BE2C (cell line): ENCODE measurements around the gene TM4SF18.

Experiments
- DNase-seq: peaks from one replicate; pipeline ENCODE4 v3.0.0-alpha.2; 2020
- H3K27me3 ChIP-seq: fragments of 250-450 bp; sonication (Bioruptor Pico); 2 replicates; pipeline ENCODE4 v1.5.1; 2020; ENCODE audit warnings: mild to moderate bottlenecking
- H3K36me3 ChIP-seq: fragments of 250-450 bp; sonication (Bioruptor Pico); 2 replicates; pipeline ENCODE4 v1.5.1; 2020; ENCODE audit warnings: mild to moderate bottlenecking
- H3K4me1 ChIP-seq: fragments of 250-450 bp; sonication (Bioruptor Pico); 2 replicates; pipeline ENCODE4 v1.5.1; 2020
- H3K4me3 ChIP-seq: 2 replicates; pipeline ENCODE4 v1.5.1; 2011; ENCODE audit warnings: low read depth, low read length
- H3K9me3 ChIP-seq: fragments of 250-450 bp; sonication (Bioruptor Pico); 2 replicates; pipeline ENCODE4 v1.5.1; 2020
- CTCF ChIP-seq: IDR thresholded peaks from 2 replicates; pipeline ENCODE4 v1.5.1; 2012; ENCODE audit warnings: mild to moderate bottlenecking, low read depth, low read length

The TM4SF18 gene

GRCh38 chr3:149284034-149284433 is 49.4 kb downstream of the TM4SF18 start:
- no peak for TF ChIP-seq CTCF
- Histone ChIP-seq H3K36me3 (no peaks in the 10 kb centered on the region), H3K9me3 (no peaks in the 10 kb centered on the region), H3K4me3 (no peak overlapping the region), H3K27me3 (no peaks in the 10 kb centered on the region), H3K4me1 (no peaks in the 10 kb centered on the region)
- no peak for DNase-seq

GRCh38 chr3:149283401-149283800 is 50.0 kb downstream of the TM4SF18 start:
- Histone ChIP-seq H3K4me3 (no peak overlapping the region), H3K9me3 (no peaks in the 10 kb centered on the region), H3K36me3 (no peaks in the 10 kb centered on the region), H3K27me3 (no peaks in the 10 kb centered on the region), H3K4me1 (no peaks in the 10 kb centered on the region)
- no peak for DNase-seq
- TF ChIP-seq CTCF = no peak

- no peak for DNase-seq
- H3K4me3 ChIP-seq = no peak overlapping the region
- H3K36me3 ChIP-seq = no peaks in the 10 kb centered on the region
- no peaks in the 10 kb centered on the region for H3K9me3 ChIP-seq
- no peaks in the 10 kb centered on the region for H3K27me3 ChIP-seq
- H3K4me1 ChIP-seq = no peaks in the 10 kb centered on the region
- no peak for TF ChIP-seq CTCF
Observed at GRCh38 chr3:149282836-149283235, 50.6 kb downstream of the TM4SF18 start.

- Histone ChIP-seq H3K27me3 (no peaks in the 10 kb centered on the region), H3K4me1 (no peaks in the 10 kb centered on the region), H3K9me3 (no peaks in the 10 kb centered on the region), H3K4me3 (no peak overlapping the region), H3K36me3 (no peaks in the 10 kb centered on the region)
- no peak for DNase-seq
- no peak for TF ChIP-seq CTCF
Observed at GRCh38 chr3:149282322-149282721, 51.1 kb downstream of the TM4SF18 start.

GRCh38 chr3:149280671-149281349 is 52.6 kb downstream of the TM4SF18 start:
- no peak for DNase-seq
- Histone ChIP-seq H3K27me3 (no peaks in the 10 kb centered on the region), H3K9me3 (no peaks in the 10 kb centered on the region), H3K4me3 (no peak overlapping the region), H3K4me1 (no peaks in the 10 kb centered on the region), H3K36me3 (no peaks in the 10 kb centered on the region)
- TF ChIP-seq CTCF = no peak

- no peaks in the 10 kb centered on the region for H3K4me1 ChIP-seq
- DNase-seq = no peak
- no peaks in the 10 kb centered on the region for H3K36me3 ChIP-seq
- H3K27me3 ChIP-seq = no peaks in the 10 kb centered on the region
- TF ChIP-seq CTCF = no peak
- H3K4me3 ChIP-seq = no peak overlapping the region
- H3K9me3 ChIP-seq = no peaks in the 10 kb centered on the region
Observed at GRCh38 chr3:149278911-149279310, 54.5 kb downstream of the TM4SF18 start.
